Dedifferentiated amniotic fluid mesenchymal stem cell (primary cell): ENCODE measurements around the gene SORBS2.
A peak's percentile ranks its signal among the peaks of the same experiment; 100 is the strongest.
"Not testable (repeated sequence)": the region's sequence is repeated elsewhere in the genome, so short reads cannot be mapped to it uniquely, and the experiment has no call there.

Source experiments
- DNase-seq: peaks from one replicate; pipeline ENCODE4 v3.0.0-alpha.2; 2016; ENCODE audit errors: extremely low spot score

Gene SORBS2, protein sequence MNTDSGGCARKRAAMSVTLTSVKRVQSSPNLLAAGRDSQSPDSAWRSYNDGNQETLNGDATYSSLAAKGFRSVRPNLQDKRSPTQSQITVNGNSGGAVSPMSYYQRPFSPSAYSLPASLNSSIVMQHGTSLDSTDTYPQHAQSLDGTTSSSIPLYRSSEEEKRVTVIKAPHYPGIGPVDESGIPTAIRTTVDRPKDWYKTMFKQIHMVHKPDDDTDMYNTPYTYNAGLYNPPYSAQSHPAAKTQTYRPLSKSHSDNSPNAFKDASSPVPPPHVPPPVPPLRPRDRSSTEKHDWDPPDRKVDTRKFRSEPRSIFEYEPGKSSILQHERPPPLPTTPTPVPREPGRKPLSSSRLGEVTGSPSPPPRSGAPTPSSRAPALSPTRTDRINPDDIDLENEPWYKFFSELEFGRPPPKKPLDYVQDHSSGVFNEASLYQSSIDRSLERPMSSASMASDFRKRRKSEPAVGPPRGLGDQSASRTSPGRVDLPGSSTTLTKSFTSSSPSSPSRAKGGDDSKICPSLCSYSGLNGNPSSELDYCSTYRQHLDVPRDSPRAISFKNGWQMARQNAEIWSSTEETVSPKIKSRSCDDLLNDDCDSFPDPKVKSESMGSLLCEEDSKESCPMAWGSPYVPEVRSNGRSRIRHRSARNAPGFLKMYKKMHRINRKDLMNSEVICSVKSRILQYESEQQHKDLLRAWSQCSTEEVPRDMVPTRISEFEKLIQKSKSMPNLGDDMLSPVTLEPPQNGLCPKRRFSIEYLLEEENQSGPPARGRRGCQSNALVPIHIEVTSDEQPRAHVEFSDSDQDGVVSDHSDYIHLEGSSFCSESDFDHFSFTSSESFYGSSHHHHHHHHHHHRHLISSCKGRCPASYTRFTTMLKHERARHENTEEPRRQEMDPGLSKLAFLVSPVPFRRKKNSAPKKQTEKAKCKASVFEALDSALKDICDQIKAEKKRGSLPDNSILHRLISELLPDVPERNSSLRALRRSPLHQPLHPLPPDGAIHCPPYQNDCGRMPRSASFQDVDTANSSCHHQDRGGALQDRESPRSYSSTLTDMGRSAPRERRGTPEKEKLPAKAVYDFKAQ (N-terminal part only)

DNA sequence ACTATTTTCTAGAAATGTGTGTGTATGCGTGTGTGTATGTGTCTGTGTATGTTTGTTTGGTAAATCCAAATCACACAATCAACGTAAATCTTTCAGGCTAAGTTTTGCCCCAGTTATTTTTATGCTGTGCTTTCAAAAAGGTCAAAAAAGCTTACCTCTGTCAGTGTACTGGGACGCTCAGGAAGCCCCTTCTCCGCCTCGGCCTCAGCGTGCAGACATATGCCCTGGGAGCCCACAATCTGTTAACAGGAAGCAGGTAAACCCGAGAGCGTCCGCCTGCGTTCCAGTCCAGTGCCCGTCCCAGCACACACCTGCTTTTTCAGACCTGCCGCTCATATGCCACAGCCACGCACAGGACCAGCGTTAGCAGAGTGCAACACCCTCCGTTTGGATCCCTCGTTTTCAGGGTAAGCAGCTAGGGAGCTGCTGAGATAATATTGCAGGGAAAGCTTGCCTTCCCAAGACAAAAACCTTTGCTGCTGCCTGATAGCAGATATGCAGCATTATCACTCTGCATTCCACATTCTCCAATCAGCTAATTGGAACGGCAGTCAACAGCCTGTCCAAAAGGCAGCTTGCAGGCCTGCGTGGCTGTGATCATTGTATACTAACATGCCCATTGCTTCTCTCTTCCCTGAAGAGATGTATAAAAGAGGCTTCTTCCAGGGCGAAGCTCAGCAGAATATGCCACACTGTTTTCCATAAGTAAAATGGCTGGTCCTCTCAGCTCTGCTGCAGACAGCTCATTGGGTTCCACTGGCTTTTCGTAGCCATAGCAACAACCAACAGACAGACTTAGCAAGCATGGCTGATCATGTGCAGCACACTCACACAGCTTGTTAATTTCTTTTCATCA lies at the start of gene SORBS2:
Gene SORBS2, minus strand, starts transcription at position 686 of the 856 bp plus-strand sequence. CDS start 121,623 bp downstream, outside the sequence.
- no peak for DNase-seq

- no peak for DNase-seq
Measured at GRCh38 chr4:185859111-185859510, 47.1 kb upstream of the SORBS2 start.

DNA sequence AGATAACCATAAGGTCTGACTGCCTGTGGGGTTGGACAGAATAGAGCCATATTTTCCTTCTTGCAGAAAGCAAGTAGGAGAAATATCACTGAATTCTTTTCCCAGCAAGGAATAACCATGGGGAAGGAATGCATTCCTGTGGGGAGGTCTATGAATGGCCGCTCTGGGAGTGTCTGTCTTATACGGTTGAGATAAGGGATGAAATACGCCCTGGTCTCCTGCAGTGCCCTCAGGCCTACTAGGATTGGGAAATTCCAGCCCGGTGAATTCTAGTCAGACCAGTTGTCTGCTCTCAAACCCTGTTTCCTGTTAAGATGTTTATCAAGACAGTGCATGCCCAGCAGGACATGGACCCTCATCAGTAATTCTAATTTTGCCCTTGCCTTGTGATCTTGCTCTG lies 45.6 kb upstream of the SORBS2 start:
- DNase-seq, result not testable (repeated sequence)

DNA sequence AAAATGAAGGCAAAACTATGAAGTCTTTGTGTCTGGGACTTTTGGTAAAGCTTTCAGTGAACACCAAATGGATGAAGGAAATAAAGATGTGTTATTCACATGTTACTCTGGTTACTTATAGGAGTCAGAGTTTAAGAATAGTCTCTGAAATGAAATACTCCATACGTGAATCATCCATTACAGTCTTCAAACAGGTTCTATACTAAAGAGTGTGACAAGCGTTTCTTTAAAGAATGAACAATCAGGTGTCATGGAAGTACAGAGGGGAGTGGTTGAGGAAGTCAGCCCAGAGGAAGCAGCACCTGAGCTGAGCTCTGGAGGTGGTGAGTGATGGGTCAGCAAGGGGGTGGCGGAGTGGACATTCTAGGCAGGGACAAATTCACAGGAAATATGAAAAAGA lies 41.8 kb upstream of the SORBS2 start:
- DNase-seq, result no peak

GRCh38 chr4:185852961-185853360 lies 41.0 kb upstream of the SORBS2 start:
- no peak for DNase-seq

DNA sequence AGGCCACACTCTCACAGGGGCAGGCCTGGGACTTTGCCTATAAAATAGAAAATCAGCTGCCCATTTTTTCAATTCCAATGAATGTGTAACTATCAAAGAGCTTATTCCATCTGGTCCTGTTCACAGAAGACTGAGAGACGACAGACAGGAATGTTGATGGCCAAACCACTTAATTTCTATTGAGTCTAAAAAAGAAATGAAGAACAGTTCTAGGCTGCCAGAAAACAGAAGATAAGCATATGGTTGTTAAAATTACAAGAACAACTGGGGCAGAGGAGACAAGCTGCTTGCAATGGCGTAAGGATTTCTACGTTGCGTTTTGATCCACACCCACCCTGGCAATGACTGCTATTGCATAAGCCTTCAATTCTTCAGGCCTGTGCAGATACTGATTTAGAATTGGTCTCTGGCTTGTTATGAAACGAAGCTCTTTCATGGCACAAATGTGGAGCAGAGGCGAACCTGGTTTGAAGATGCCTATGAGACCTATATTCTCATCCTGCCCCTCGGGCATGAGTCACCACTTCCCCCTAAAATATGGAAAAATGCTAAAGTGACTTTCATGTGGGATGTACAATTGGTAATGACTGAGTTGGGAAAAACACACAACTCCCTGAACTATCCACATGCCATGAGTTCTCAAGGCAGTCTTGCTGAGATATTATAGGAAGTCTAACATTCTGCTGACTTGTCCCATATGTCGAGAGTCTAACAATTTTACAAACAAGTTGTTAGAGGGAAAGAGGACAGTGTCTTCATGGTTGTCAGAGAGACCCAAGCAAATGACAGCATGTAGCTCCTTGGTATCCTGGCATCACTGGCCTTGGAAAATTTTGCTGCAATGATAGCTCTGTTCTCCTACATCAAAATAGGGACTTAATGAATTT lies 37.9 kb upstream of the SORBS2 start:
- DNase-seq, result no peak

- peak; percentile 63 for DNase-seq
Measured at GRCh38 chr4:185847352-185848097, 35.5 kb upstream of the SORBS2 start.

GRCh38 chr4:185846505-185847150 lies 34.6 kb upstream of the SORBS2 start:
- DNase-seq, result no peak

GRCh38 chr4:185845966-185846365 lies 34.0 kb upstream of the SORBS2 start:
- no peak for DNase-seq

GRCh38 chr4:185841451-185841850 lies 29.5 kb upstream of the SORBS2 start:
- no peak for DNase-seq

DNA sequence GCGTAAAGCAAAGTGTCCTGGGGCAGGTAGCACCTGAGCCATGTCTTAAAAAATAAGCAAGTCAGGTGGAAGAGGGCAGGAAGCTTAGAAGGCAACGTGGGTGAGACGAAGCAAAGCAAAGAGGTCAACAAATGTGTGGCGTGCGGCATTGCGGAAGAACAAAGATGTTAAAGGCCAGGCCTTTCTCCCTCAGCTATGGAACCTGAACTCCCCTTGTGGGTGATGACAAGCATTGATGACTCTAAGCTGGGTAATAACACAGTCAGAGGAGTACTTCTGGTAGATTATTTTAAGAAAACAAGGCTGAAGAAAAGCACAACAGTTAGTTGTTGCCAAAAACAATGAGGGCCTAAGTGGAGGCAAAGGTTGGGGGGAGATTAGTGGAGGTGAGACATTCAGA lies 29.0 kb upstream of the SORBS2 start:
- no peak for DNase-seq

DNA sequence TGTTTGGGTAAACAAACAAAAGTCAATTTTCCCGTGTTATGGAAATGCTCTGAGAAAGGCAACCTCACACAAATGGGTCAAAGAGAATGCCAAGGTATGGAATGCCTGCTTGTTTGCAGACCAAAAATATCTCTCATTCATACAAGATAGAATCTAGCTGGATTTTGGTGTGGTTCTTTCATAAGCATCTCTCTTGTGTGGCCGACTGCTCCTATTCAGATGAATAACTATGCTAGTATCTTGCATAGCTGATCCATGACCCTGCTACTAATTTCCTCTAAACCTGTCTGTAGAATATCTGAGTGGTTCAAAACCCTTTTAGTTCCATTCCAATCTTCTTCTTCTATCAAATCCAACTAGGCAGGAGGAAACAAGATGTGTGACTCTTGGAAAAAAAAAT lies 28.2 kb upstream of the SORBS2 start:
- DNase-seq, result no peak

DNA sequence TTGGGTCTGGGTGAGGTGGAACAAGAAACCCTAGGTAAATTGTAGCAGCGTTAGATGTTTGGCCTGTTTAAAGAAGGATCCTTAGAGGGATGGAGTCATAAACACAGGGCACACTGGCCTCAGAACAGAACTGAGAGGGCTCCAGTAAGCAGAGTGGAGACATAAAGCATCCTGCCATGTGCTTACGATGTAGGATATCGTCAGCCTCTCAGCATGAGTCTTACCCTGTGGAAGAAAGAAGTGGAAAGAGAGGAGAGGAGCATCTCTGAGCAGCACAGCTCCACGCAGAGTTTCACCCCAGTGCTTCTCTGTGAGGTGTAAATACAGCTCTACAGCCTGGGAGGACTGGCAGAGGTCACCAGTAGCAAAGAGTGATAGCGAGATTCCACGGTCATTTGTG lies 27.8 kb upstream of the SORBS2 start:
- no peak for DNase-seq

DNA sequence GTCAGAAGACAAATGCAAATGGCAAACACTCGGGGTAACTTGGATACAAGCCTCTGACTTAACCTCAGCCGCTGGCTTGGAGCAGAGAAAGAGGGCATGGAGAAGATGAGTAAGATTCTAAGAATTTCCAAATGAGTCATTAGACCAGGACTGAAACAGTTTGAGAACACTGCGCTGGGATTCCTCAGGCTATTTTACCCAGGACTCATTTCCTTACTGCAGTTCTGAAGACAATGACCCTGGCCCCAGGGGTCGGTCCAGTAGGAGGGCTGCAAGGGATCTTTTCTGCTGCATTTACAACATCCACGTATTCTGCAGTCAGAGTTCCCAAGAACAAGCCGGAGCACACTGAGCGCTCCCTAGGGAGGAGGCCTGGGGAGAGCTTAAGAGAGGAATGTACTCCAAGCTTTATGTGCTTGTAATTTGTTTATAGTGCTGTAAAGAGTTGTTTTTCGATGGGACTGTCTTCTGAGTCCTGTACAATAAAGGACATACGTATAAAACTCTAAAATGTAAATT lies 27.3 kb upstream of the SORBS2 start:
- DNase-seq, result peak; percentile 94

GRCh38 chr4:185838514-185839193 lies 26.7 kb upstream of the SORBS2 start:
- no peak for DNase-seq

DNA sequence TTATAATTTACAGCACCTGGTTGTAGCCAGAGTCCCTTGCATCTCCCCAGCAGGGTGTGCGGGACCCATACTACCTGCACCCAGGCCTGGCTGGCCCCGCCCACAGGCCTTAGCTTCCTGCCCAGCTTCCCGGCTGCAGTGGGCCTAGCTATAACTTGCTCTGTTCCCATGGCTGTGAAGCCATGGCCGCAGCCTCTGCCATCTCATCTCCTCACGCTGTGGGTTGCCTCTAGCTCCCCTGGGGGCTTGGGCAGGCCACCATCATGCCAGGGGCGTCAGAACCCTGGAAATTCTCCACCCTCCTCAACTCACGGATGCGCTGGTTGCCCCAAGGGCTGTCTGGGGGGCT lies 26.1 kb upstream of the SORBS2 start:
- no peak for DNase-seq

DNA sequence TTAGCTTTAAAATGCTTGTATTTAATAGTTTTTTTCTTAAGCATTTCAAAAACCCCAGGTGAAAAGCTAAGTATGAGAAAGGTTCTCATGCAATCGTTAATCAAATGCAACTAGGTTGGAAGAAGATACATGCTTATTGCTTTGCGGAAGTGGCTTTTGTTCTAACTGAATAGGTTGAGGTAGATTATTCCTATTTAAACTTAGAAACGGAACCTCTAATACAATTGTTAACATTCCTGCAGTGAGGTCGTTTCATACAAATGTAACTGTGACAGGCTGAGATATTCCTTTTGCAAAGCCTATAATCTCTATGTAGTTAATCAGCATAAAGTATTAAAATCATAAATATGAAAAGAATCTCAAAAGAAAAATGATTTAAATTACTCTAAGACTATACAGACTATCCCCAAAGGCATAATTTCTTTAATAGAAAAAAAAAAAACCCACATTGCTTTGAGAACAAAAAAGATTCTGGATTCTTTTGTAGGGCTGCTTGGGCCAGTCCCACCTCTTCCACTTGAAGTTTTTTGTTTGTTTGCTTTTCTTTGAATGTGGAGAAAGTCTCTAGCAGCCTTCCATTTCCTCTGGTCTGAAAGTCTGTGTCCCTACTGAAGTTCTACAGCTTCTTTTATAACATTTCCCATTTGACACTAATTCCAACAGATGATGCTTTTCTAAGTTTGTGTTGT lies 25.6 kb upstream of the SORBS2 start:
- no peak for DNase-seq
